ENCODE data around the gene ARL3.

- TF ChIP-seq CTCF (IDR thresholded peaks at IDR 0.05; ENCODE audit: insufficient read depth, low read length, poor library complexity, severe bottlenecking) (no peak), EZH2phosphoT487 (conservative IDR thresholded peaks at IDR 0.05; ENCODE audit: low read length) (no peak)
Observed at GRCh38 chr10:102743078-102743587, 28.9 kb upstream of the ARL3 start.

Measured in SU-DHL-6 (cell line).